Tibial nerve (tissue), 4 donors: ENCODE data around the gene TMEM100. TPM values are rescaled to one million over a fixed set of nuclear protein-coding genes. Genes with fewer than 3 reads are reported as not detected.
A peak's percentile ranks its signal among the peaks of the same experiment; 100 is the strongest.

Experiments
- DNase-seq, 2 donors: peaks; one replicate each; pipeline ENCODE4 v3.0.0-alpha.2; 2019; ENCODE audit warnings: low spot score in 2 of 2
- H3K27ac ChIP-seq, 4 donors: fragments of 200-600 bp; sonication (generic) in 3 of 4; one replicate each; pipeline ENCODE4 v1.5.1; 2017 to 2019; ENCODE audit warnings: mild to moderate bottlenecking in 1 of 4
- H3K27me3 ChIP-seq, 2 donors: fragments of 200-600 bp; sonication (generic) in 1 of 2; one replicate each; pipeline versions ENCODE4 v1.5.1 to v1.6.0; 2017 to 2019
- H3K36me3 ChIP-seq, 3 donors: fragments of 200-600 bp; sonication (generic); one replicate each; pipeline ENCODE4 v1.5.1; 2018 to 2019
- H3K4me1 ChIP-seq, 4 donors: fragments of 200-600 bp; sonication (generic) in 3 of 4; one replicate each; pipeline ENCODE4 v1.5.1; 2017 to 2019
- H3K4me3 ChIP-seq, 4 donors: fragments of 200-600 bp; sonication (generic) in 3 of 4; one replicate each; pipeline ENCODE4 v1.5.1; 2017 to 2019; ENCODE audit warnings: mild to moderate bottlenecking in 1 of 4, moderate library complexity in 1 of 4
- H3K9me3 ChIP-seq, 4 donors: fragments of 200-600 bp; sonication (generic) in 3 of 4; one replicate each; pipeline ENCODE4 v1.5.1; 2017 to 2019
- CTCF ChIP-seq, 5 experiments: fragments of 200-600 bp in 3 of 5; fragments of 450-650 bp in 2 of 5; sonication (generic) in 3 of 5; IDR thresholded peaks; one replicate each; pipeline ENCODE4 v1.5.1; 2016 to 2019; ENCODE audit warnings: antibody characterized with exemption in 5 of 5, mild to moderate bottlenecking in 3 of 5, moderate library complexity in 2 of 5
- EP300 ChIP-seq, 2 donors: sonication (generic); formaldehyde crosslinking; IDR thresholded peaks; one replicate each; pipeline ENCODE4 v1.6.1; 2017; ENCODE audit warnings: antibody characterized with exemption in 2 of 2, mild to moderate bottlenecking in 1 of 2
- POLR2A ChIP-seq, 2 donors: fragments of 450-650 bp; IDR thresholded peaks; one replicate each; pipeline ENCODE4 v1.6.1; 2017; ENCODE audit warnings: antibody characterized with exemption in 2 of 2, mild to moderate bottlenecking in 2 of 2, moderate library complexity in 2 of 2
- WGBS, 2 donors: methylation state at CpG; one replicate each; pipeline ENCODE4 v1.1.5; 2018; 5-methylcytosine and 5-hydroxymethylcytosine counted together
- total RNA-seq, 4 donors: library from RNA; depleted of rRNA; stranded (reverse); fragments of >200 nt; gene quantifications; one replicate each; pipeline ENCODE4 v1.1.0, GENCODE V29; 2016

TMEM100 gene
- total RNA-seq, 4 donors from 2014 or later = 24.3 to 33.4 (median 28.9) TPM

GRCh38 chr17:55722016-55722736 lies 488 bp downstream of the TMEM100 start:
- Histone ChIP-seq H3K4me3 (peak overlapping the region; percentile 22 to 52 (median 31)), H3K27ac (peak overlapping the region; percentile 68 to 93 (median 79)), H3K4me1 (peaks cover 0 to 68% (median 15%) of the 10 kb centered on the region in 4 donors), H3K36me3 (peaks cover 0 to 6% (median 0%) of the 10 kb centered on the region in 3 donors), H3K9me3 (no peaks in the 10 kb centered on the region), H3K27me3 (no peaks in the 10 kb centered on the region)
- TF ChIP-seq CTCF (IDR thresholded peaks at IDR 0.05) (no peak), EP300 (IDR thresholded peaks at IDR 0.05) (no peak), POLR2A (IDR thresholded peaks at IDR 0.05) (no peak)
- 49 to 51% methylated on average over 5 of the region's 5 CpGs for WGBS, 2 donors
- DNase-seq = no peak

GRCh38 chr17:55720919-55721836 lies 1.5 kb downstream of the TMEM100 start:
- peaks cover 0 to 58% (median 9%) of the 10 kb centered on the region in 4 donors for H3K4me1 ChIP-seq
- WGBS, 2 donors = 76 to 90% methylated on average over 6 of the region's 6 CpGs
- no peak for TF ChIP-seq EP300 (IDR thresholded peaks at IDR 0.05)
- TF ChIP-seq POLR2A (IDR thresholded peaks at IDR 0.05) = no peak
- no peak for TF ChIP-seq CTCF (IDR thresholded peaks at IDR 0.05)
- peak overlapping the region; percentile 22 to 52 (median 31) for H3K4me3 ChIP-seq
- H3K9me3 ChIP-seq = no peaks in the 10 kb centered on the region
- H3K27ac ChIP-seq = peak overlapping the region in 3 of 4 donors; percentile 19 to 93 (median 36)
- H3K27me3 ChIP-seq = no peaks in the 10 kb centered on the region
- no peak for DNase-seq
- peaks cover 0 to 6% (median 0%) of the 10 kb centered on the region in 3 donors for H3K36me3 ChIP-seq

- Histone ChIP-seq H3K4me1 (peaks cover 0 to 28% (median 2%) of the 10 kb centered on the region in 4 donors), H3K27me3 (no peaks in the 10 kb centered on the region), H3K27ac (peak overlapping the region in 1 of 4 donors; percentile 6), H3K4me3 (no peak overlapping the region), H3K9me3 (no peaks in the 10 kb centered on the region), H3K36me3 (peaks cover 0 to 6% (median 0%) of the 10 kb centered on the region in 3 donors)
- TF ChIP-seq EP300 (IDR thresholded peaks at IDR 0.05) (peak in 1 of 2 donors; percentile 41), POLR2A (IDR thresholded peaks at IDR 0.05) (no peak), CTCF (IDR thresholded peaks at IDR 0.05) (peak; percentile 73 to 79 (median 75))
- peak; percentile 86 to 95 for DNase-seq
- WGBS, 2 donors = 54% methylated on average over 11 of the region's 11 CpGs
Measured at GRCh38 chr17:55717898-55718735, 4.5 kb downstream of the TMEM100 start.

- WGBS, 2 donors = 88 to 93% methylated on average over 4 of the region's 4 CpGs
Measured at GRCh38 chr17:55717432-55717831, 5.2 kb downstream of the TMEM100 start.

More at GRCh38 chr17:55717432-55717831, 5.2 kb downstream of the TMEM100 start:
- H3K9me3 ChIP-seq = no peaks in the 10 kb centered on the region
- no peak for TF ChIP-seq EP300 (IDR thresholded peaks at IDR 0.05)
- TF ChIP-seq CTCF (IDR thresholded peaks at IDR 0.05) = no peak
- TF ChIP-seq POLR2A (IDR thresholded peaks at IDR 0.05) = no peak
- peaks cover 0 to 21% (median 2%) of the 10 kb centered on the region in 4 donors for H3K4me1 ChIP-seq
- H3K4me3 ChIP-seq = no peak overlapping the region
- H3K27ac ChIP-seq = no peak overlapping the region
- no peak for DNase-seq
- H3K36me3 ChIP-seq = peaks cover 0 to 6% (median 0%) of the 10 kb centered on the region in 3 donors
- H3K27me3 ChIP-seq = no peaks in the 10 kb centered on the region
